Measurements from ENCODE around the gene MKRN2OS. TPM values are rescaled to one million over a fixed set of nuclear protein-coding genes. Genes with fewer than 3 reads are reported as not detected.

The MKRN2OS gene
- total and polyA plus RNA-seq, 8 donors: 1.5 to 3.9 (median 2.4) TPM

- FAIRE-seq: no peak
- Histone ChIP-seq H3K9me3 (no peaks in the 10 kb centered on the region), H3K4me1 (no peaks in the 10 kb centered on the region), H3K27me3 (no peaks in the 10 kb centered on the region), H3K4me3 (no peak overlapping the region), H3K36me3 (peaks cover 0 to 70% (median 32%) of the 10 kb centered on the region in 3 donors), H3K27ac (no peak overlapping the region)
- 89 to 94% methylated on average over 11 of the region's 11 CpGs for WGBS, 2 donors
- no peak for TF ChIP-seq CTCF (IDR thresholded peaks at IDR 0.05)
- ATAC-seq: no peak
- intact Hi-C loops (cut with DNase I): no loop called here
- DNase-seq: no peak
Measured at GRCh38 chr3:12571986-12572385, 26.7 kb upstream of the MKRN2OS start.

GRCh38 chr3:12569836-12570235, 24.5 kb upstream of the MKRN2OS start:
- Histone ChIP-seq H3K9me3 (no peaks in the 10 kb centered on the region), H3K4me1 (no peaks in the 10 kb centered on the region), H3K4me3 (no peak overlapping the region), H3K27me3 (no peaks in the 10 kb centered on the region), H3K36me3 (peaks cover 0 to 54% (median 23%) of the 10 kb centered on the region in 3 donors), H3K27ac (no peak overlapping the region)
- intact Hi-C loops (cut with DNase I): loop anchor here in 1 of 3 donors (10.0 kb wide), 1 partner anchor 85 kb away; no protein-coding TSS in a partner anchor
- 78 to 88% methylated on average over 6 of the region's 6 CpGs for WGBS, 2 donors
- no peak for TF ChIP-seq CTCF (IDR thresholded peaks at IDR 0.05)
- no peak for FAIRE-seq
- ATAC-seq: no peak
- no peak for DNase-seq

- peaks cover 0 to 43% (median 16%) of the 10 kb centered on the region in 3 donors for H3K36me3 ChIP-seq
- 72 to 73% methylated on average over 3 of the region's 3 CpGs for WGBS, 2 donors
Measured at GRCh38 chr3:12568747-12569146, 23.4 kb upstream of the MKRN2OS start.

GRCh38 chr3:12566976-12567375, 21.7 kb upstream of the MKRN2OS start:
- FAIRE-seq (no peak), DNase-seq (no peak), ATAC-seq (no peak)
- Histone ChIP-seq H3K9me3 (no peaks in the 10 kb centered on the region), H3K4me1 (peaks cover 0 to 6% (median 4%) of the 10 kb centered on the region in 3 donors), H3K4me3 (no peak overlapping the region), H3K27ac (no peak overlapping the region), H3K36me3 (peaks cover 0 to 27% (median 8%) of the 10 kb centered on the region in 3 donors), H3K27me3 (no peaks in the 10 kb centered on the region)
- intact Hi-C loops (cut with DNase I): loop anchor here in 1 of 3 donors (10.0 kb wide), 1 partner anchor 88 kb away; no protein-coding TSS in a partner anchor
- TF ChIP-seq CTCF (IDR thresholded peaks at IDR 0.05): no peak

More at GRCh38 chr3:12568747-12569146, 23.4 kb upstream of the MKRN2OS start:
- Histone ChIP-seq H3K27ac (no peak overlapping the region), H3K4me1 (no peaks in the 10 kb centered on the region), H3K4me3 (no peak overlapping the region), H3K27me3 (no peaks in the 10 kb centered on the region), H3K9me3 (no peaks in the 10 kb centered on the region)
- no peak for ATAC-seq
- intact Hi-C loops (cut with DNase I): loop anchor here in 1 of 3 donors (10.0 kb wide), 1 partner anchor 86 kb away; no protein-coding TSS in a partner anchor
- no peak for TF ChIP-seq CTCF (IDR thresholded peaks at IDR 0.05)
- FAIRE-seq: no peak
- no peak for DNase-seq

- H3K36me3 ChIP-seq: no peaks in the 10 kb centered on the region
- no peaks in the 10 kb centered on the region for H3K27me3 ChIP-seq
- H3K4me3 ChIP-seq: no peak overlapping the region
- 43 to 53% methylated on average over 1 of the region's 1 CpG for WGBS, 2 donors
- FAIRE-seq (no peak), DNase-seq (no peak), ATAC-seq (no peak)
- H3K4me1 ChIP-seq: peaks cover 24 to 35% (median 31%) of the 10 kb centered on the region in 3 donors
- intact Hi-C loops (cut with DNase I): loop anchor here in 1 of 3 donors (10.0 kb wide), 1 partner anchor 92 kb away; no protein-coding TSS in a partner anchor
- H3K27ac ChIP-seq: no peak overlapping the region
- no peaks in the 10 kb centered on the region for H3K9me3 ChIP-seq
- no peak for TF ChIP-seq CTCF (IDR thresholded peaks at IDR 0.05)
Measured at GRCh38 chr3:12562451-12562850, 17.2 kb upstream of the MKRN2OS start.

Data from pancreas (tissue), 10 donors.